Measurements from ENCODE around the gene DCAF8L2. TPM values are rescaled to one million over a fixed set of nuclear protein-coding genes. Genes with fewer than 3 reads are reported as not detected.
"Not testable (repeated sequence)": the region's sequence is repeated elsewhere in the genome, so short reads cannot be mapped to it uniquely, and the experiment has no call there.

DCAF8L2 gene
- total RNA-seq, 4 donors from 2014 or later = not detected

DNA sequence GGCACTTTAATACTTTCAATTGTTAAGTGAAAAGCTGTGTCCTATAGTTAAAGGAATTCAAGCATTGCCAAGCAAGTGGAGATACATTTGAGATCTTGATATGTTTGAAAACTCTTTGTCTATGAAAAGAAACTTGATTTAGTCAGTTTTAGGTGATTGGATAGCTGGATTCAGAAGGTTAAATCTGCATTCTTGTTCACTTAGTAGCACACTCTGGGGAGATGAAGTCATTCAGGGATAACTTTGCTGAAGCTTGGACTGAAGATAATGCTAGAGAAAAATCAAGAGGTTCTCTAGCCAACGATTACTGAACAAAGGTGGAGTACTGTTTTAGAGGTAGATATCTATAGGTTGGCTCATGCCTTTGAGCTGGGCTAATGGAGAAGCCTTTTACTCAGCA lies 90.6 kb downstream of the DCAF8L2 start:
- H3K4me1 ChIP-seq = no peaks in the 10 kb centered on the region
- H3K27me3 ChIP-seq = no peaks in the 10 kb centered on the region
- H3K9me3 ChIP-seq = no peaks in the 10 kb centered on the region
- H3K4me3 ChIP-seq = no peak overlapping the region
- H3K36me3 ChIP-seq = no peaks in the 10 kb centered on the region
- in situ Hi-C loops (cut with MboI; ENCODE audit: low sequenced_read_pairs in 4 of 4) (no loop called here), intact Hi-C loops (cut with DNase I; ENCODE audit: low total_unique reads) (no loop called here)
- no peak for TF ChIP-seq POLR2A (IDR thresholded peaks at IDR 0.05)
- TF ChIP-seq, protein P1, sequence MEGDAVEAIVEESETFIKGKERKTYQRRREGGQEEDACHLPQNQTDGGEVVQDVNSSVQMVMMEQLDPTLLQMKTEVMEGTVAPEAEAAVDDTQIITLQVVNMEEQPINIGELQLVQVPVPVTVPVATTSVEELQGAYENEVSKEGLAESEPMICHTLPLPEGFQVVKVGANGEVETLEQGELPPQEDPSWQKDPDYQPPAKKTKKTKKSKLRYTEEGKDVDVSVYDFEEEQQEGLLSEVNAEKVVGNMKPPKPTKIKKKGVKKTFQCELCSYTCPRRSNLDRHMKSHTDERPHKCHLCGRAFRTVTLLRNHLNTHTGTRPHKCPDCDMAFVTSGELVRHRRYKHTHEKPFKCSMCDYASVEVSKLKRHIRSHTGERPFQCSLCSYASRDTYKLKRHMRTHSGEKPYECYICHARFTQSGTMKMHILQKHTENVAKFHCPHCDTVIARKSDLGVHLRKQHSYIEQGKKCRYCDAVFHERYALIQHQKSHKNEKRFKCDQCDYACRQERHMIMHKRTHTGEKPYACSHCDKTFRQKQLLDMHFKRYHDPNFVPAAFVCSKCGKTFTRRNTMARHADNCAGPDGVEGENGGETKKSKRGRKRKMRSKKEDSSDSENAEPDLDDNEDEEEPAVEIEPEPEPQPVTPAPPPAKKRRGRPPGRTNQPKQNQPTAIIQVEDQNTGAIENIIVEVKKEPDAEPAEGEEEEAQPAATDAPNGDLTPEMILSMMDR (IDR thresholded peaks at IDR 0.05 in 4 of 5, conservative IDR thresholded peaks at IDR 0.05 in 1 of 5) = no peak
- DNase-seq (no peak), ATAC-seq (no peak)
- no peak overlapping the region for H3K27ac ChIP-seq

DNA sequence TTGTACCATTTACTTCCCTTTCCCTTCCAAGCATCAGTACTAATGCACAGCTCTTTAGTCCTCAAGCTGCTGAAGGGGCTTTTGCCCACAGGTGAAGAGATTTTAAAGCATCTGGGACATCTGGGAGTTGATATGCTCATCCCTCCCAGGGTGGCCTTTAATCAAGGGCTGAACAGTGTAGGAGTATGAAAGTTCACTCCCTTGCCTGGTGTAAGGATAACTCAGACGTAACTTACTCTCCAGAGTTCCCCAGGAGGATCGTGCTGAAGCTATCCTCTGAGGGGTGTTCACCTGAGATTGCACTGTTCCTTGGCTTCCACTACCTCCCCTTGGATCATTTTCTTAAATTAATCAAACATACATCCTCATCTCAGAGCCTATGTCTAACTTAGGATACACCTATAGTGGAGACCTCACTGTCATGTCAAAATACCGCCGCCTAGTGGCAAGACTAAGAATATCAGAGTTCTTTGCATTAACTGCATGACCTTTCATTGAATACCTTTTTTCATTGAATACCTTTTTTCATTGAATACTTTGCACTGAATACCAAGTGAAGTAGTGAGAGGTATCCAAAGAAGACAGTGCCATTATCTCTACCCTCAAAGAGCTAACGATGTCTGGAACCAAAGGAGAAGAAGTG lies 93.5 kb downstream of the DCAF8L2 start:
- H3K4me3 ChIP-seq; intact Hi-C loops (cut with DNase I; ENCODE audit: low total_unique reads); H3K27ac ChIP-seq; H3K27me3 ChIP-seq; H3K36me3 ChIP-seq; ATAC-seq; H3K4me1 ChIP-seq; H3K9me3 ChIP-seq; in situ Hi-C loops (cut with MboI; ENCODE audit: low sequenced_read_pairs in 4 of 4); DNase-seq: not testable (repeated sequence)
- TF ChIP-seq, protein P1 (IDR thresholded peaks at IDR 0.05 in 4 of 5, conservative IDR thresholded peaks at IDR 0.05 in 1 of 5) = peak in 1 of 5 experiments; percentile 18

DNA sequence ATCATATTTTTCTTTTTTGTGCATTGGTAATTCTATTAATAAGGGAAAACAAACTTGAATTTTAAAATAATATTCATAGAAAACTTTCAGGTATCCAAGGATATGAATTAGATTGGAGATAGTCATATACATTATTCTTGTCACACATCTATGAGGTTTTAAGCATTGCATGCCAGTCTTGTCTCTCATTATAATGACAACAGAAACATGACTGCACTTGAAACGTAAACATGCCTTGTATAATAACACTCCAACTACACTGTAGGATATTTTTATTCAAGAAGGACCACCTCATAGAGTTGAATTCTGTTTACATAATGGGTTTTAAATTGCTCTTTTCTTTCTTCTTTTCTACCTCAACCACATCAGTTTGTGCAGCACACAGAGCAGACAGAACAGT lies 104.5 kb downstream of the DCAF8L2 start:
- no peak overlapping the region for H3K4me3 ChIP-seq
- no peaks in the 10 kb centered on the region for H3K9me3 ChIP-seq
- no peak overlapping the region for H3K27ac ChIP-seq
- H3K36me3 ChIP-seq = no peaks in the 10 kb centered on the region
- ATAC-seq = no peak
- TF ChIP-seq POLR2A (IDR thresholded peaks at IDR 0.05) = no peak
- TF ChIP-seq, protein P1 (IDR thresholded peaks at IDR 0.05 in 4 of 5, conservative IDR thresholded peaks at IDR 0.05 in 1 of 5) = no peak
- in situ Hi-C loops (cut with MboI; ENCODE audit: low sequenced_read_pairs in 4 of 4) (no loop called here), intact Hi-C loops (cut with DNase I; ENCODE audit: low total_unique reads) (no loop called here)
- DNase-seq = no peak
- no peaks in the 10 kb centered on the region for H3K27me3 ChIP-seq
- H3K4me1 ChIP-seq = no peaks in the 10 kb centered on the region

DNA sequence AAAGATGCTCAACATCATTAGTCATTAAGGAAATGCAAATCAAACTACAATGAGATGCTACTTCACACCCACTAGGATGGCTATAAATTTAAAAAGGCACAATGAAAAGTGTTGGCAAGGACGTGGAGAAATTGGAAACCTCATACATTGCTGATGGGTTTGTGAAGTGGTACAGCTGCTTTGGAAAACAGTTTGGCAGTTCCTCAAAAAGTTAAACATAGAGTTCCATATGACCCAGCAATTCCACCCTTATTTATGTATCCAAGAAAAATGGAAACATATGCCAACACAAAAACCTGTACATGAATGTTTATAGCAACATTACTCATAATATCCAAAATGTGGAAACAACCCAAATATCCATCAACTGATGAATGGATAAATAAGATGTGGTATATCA lies 116.4 kb downstream of the DCAF8L2 start:
- no peaks in the 10 kb centered on the region for H3K36me3 ChIP-seq
- ATAC-seq (no peak), DNase-seq (no peak)
- TF ChIP-seq, protein P1 (IDR thresholded peaks at IDR 0.05 in 4 of 5, conservative IDR thresholded peaks at IDR 0.05 in 1 of 5) = no peak
- TF ChIP-seq POLR2A (IDR thresholded peaks at IDR 0.05) = no peak
- no peaks in the 10 kb centered on the region for H3K27me3 ChIP-seq
- intact Hi-C loops (cut with DNase I; ENCODE audit: low total_unique reads) (no loop called here), in situ Hi-C loops (cut with MboI; ENCODE audit: low sequenced_read_pairs in 4 of 4) (no loop called here)
- H3K4me3 ChIP-seq = no peak overlapping the region
- H3K4me1 ChIP-seq = no peaks in the 10 kb centered on the region
- no peaks in the 10 kb centered on the region for H3K9me3 ChIP-seq
- H3K27ac ChIP-seq = no peak overlapping the region

DNA sequence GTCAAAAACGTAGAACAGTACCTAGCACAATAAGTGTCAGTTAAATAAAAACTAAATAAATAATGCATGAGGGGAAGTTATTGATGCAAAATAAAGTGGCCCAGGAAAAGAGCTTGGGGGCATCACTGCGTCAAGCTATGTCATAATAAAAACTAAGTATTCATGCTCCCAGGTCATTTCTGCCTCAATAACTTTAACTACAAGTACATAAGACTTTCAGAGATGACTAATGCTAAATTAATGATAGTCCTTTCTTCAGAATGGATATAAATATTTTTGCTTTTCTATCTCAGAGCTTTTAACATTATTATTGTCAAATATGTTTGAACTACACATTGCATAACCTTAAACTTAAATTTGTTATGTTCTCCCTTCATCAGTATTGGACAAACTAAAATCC lies 125.5 kb downstream of the DCAF8L2 start:
- DNase-seq (no peak), ATAC-seq (no peak)
- TF ChIP-seq POLR2A (IDR thresholded peaks at IDR 0.05) = no peak
- TF ChIP-seq, protein P1 (IDR thresholded peaks at IDR 0.05 in 4 of 5, conservative IDR thresholded peaks at IDR 0.05 in 1 of 5) = no peak
- no peaks in the 10 kb centered on the region for H3K9me3 ChIP-seq
- no peak overlapping the region for H3K4me3 ChIP-seq
- H3K36me3 ChIP-seq = no peaks in the 10 kb centered on the region
- no peaks in the 10 kb centered on the region for H3K4me1 ChIP-seq
- in situ Hi-C loops (cut with MboI; ENCODE audit: low sequenced_read_pairs in 4 of 4) (no loop called here), intact Hi-C loops (cut with DNase I; ENCODE audit: low total_unique reads) (no loop called here)
- H3K27me3 ChIP-seq = no peaks in the 10 kb centered on the region
- H3K27ac ChIP-seq = no peak overlapping the region
